GM12878 (cell line): ENCODE measurements around the gene GAB1. TPM values are rescaled to one million over a fixed set of nuclear protein-coding genes. Genes with fewer than 3 reads are reported as not detected.

Experiments
- ATAC-seq: fragments of 200-7000 bp; cut with Tn5 transposase; 3 replicates; pipeline ENCODE4 v1.9.1; 2020; ENCODE audit warnings: mild to moderate bottlenecking, moderate library complexity
- BruUV-seq: library from RNA; stranded (reverse); fragments of 400-500 nt; replicated peaks from 2 replicates; lab custom pipeline; 2021; lab: Mats Ljungman, UMichigan
- CTCF ChIA-PET: fragments of 300-600 bp; sonication (Branson Sonifier 250); formaldehyde crosslinking; extraction: SDS; loops from one replicate; lab custom pipeline; 2021; ENCODE audit warnings: inconsistent platforms; lab: Yijun Ruan, JAX
- POLR2A ChIA-PET: fragments of 350-600 bp; formaldehyde crosslinking; extraction: SDS; loops from one replicate; lab custom pipeline; 2021; ENCODE audit warnings: inconsistent platforms; lab: Charles Lee
- RAD21 ChIA-PET: fragments of 300-600 bp; sonication (Branson Sonifier 250); formaldehyde crosslinking; loops from one replicate; lab custom pipeline; 2023; ENCODE audit warnings: antibody characterized with exemption; ENCODE audit not compliant: unreplicated experiment; lab: Charles Lee
- SMC1A ChIA-PET: fragments of 300-600 bp; sonication (Branson Sonifier 250); formaldehyde crosslinking; loops from one replicate; lab custom pipeline; 2023; ENCODE audit not compliant: unreplicated experiment, uncharacterized antibody; lab: Charles Lee
- DNase-seq: peaks from one replicate; pipeline ENCODE4 v3.0.0-alpha.2; 2011; ENCODE audit warnings: low read depth, low spot score
- FAIRE-seq: peaks from 3 replicates; lab custom pipeline; 2011; peaks lifted over from hg19 to GRCh38; lab: Jason Lieb, UNC
- H2AFZ ChIP-seq: 2 replicates; pipeline ENCODE4 v1.6.0; 2011; ENCODE audit warnings: low read depth, low read length, control low read depth; ENCODE audit not compliant: control insufficient read depth
- H3K27ac ChIP-seq: 2 replicates; pipeline ENCODE4 v1.5.1; 2011; ENCODE audit warnings: control low read depth; ENCODE audit not compliant: control insufficient read depth, insufficient read depth
- H3K27me3 ChIP-seq, 2 experiments: replicated peaks in 1 of 2; 2 replicates each; pipeline versions ENCODE4 v1.6.0 to v1.6.1; 2011; ENCODE audit warnings: low read length in 1 of 2; ENCODE audit not compliant: control insufficient read depth in 2 of 2, insufficient read depth in 2 of 2
- H3K36me3 ChIP-seq, 2 experiments: 2 replicates each; pipeline ENCODE4 v1.5.1; 2011; ENCODE audit warnings: low read length in 1 of 2; ENCODE audit not compliant: control insufficient read depth in 2 of 2, insufficient read depth in 2 of 2
- H3K4me1 ChIP-seq: 2 replicates; pipeline ENCODE4 v1.6.1; 2011; ENCODE audit warnings: mild to moderate bottlenecking, low read length, moderate library complexity, mixed read lengths; ENCODE audit not compliant: control insufficient read depth, insufficient read depth
- H3K4me2 ChIP-seq: 2 replicates; pipeline ENCODE4 v1.6.0; 2011; ENCODE audit warnings: control low read depth; ENCODE audit not compliant: control insufficient read depth, insufficient read depth
- H3K4me3 ChIP-seq: fragments of 200-600 bp; sonication (generic); 2 replicates; pipeline ENCODE4 v1.5.1; 2016
- H3K79me2 ChIP-seq: 2 replicates; pipeline ENCODE4 v1.6.0; 2011; ENCODE audit warnings: low read length; ENCODE audit not compliant: control insufficient read depth, insufficient read depth
- H3K9ac ChIP-seq: 2 replicates; pipeline ENCODE4 v1.8.0; 2011; ENCODE audit warnings: low read length, control low read depth, mixed read lengths; ENCODE audit not compliant: control insufficient read depth, insufficient read depth
- H3K9me3 ChIP-seq: replicated peaks from 3 replicates; pipeline ENCODE4 v1.5.1; 2011; ENCODE audit warnings: mild to moderate bottlenecking, low read length; ENCODE audit not compliant: control insufficient read depth, insufficient read depth
- H4K20me1 ChIP-seq: 2 replicates; pipeline ENCODE4 v1.6.0; 2011; ENCODE audit not compliant: control insufficient read depth, insufficient read depth
- ATF2 ChIP-seq: IDR thresholded peaks from 2 replicates; pipeline ENCODE4 v1.6.1; 2012; ENCODE audit warnings: low read length, inconsistent platforms
- BACH1 ChIP-seq: fragments of 450-650 bp; IDR thresholded peaks from 2 replicates; pipeline ENCODE4 v1.6.1; 2017; ENCODE audit warnings: mild to moderate bottlenecking, borderline replicate concordance
- CBX5 ChIP-seq: sonication (generic); IDR thresholded peaks from 2 replicates; pipeline ENCODE4 v1.6.1; 2016; ENCODE audit warnings: low read depth, moderate library complexity, mild to moderate bottlenecking, inconsistent platforms
- CHD1 ChIP-seq: IDR thresholded peaks from 2 replicates; pipeline ENCODE4 v1.6.1; 2012; ENCODE audit warnings: low read depth, low read length, improper control_type of control experiment
- FOXK2 ChIP-seq: fragments of 450-650 bp; IDR thresholded peaks from 2 replicates; pipeline ENCODE4 v1.6.1; 2017; ENCODE audit warnings: mild to moderate bottlenecking, moderate library complexity
- HDAC6 ChIP-seq: fragments of 200-600 bp; sonication (generic); IDR thresholded peaks from one replicate; pipeline ENCODE4 v1.8.0; 2017; ENCODE audit warnings: antibody characterized with exemption; ENCODE audit not compliant: unreplicated experiment
- NBN ChIP-seq: fragments of 450-650 bp; IDR thresholded peaks from 2 replicates; pipeline ENCODE4 v1.6.1; 2016
- NFYA ChIP-seq: IDR thresholded peaks from 2 replicates; pipeline ENCODE4 v1.6.1; 2011; ENCODE audit warnings: low read depth, mild to moderate bottlenecking, low read length, improper control_type of control experiment, borderline replicate concordance
- NR2C2 ChIP-seq: IDR thresholded peaks from 2 replicates; pipeline ENCODE4 v1.6.1; 2011; ENCODE audit warnings: borderline replicate concordance, low read depth; ENCODE audit not compliant: control insufficient read depth, insufficient read length
- RCOR1 ChIP-seq: conservative IDR thresholded peaks from 2 replicates; pipeline ENCODE4 v1.6.1; 2012; ENCODE audit warnings: low read depth, low read length, improper control_type of control experiment
- SKIL ChIP-seq: fragments of 450-650 bp; IDR thresholded peaks from 2 replicates; pipeline ENCODE4 v1.6.1; 2017; ENCODE audit warnings: mild to moderate bottlenecking, low read depth, inconsistent platforms; ENCODE audit not compliant: poor library complexity, severe bottlenecking
- ZNF207 ChIP-seq: fragments of 450-650 bp; IDR thresholded peaks from 2 replicates; pipeline ENCODE4 v1.6.1; 2014; ENCODE audit warnings: antibody characterized with exemption, mild to moderate bottlenecking, borderline replicate concordance
- ZNF217 ChIP-seq: fragments of 450-650 bp; IDR thresholded peaks from 2 replicates; pipeline ENCODE4 v1.6.1; 2017; ENCODE audit warnings: antibody characterized with exemption, mild to moderate bottlenecking
- ZNF24 ChIP-seq: fragments of 450-650 bp; IDR thresholded peaks from 2 replicates; pipeline ENCODE4 v1.6.1; 2017; ENCODE audit warnings: antibody characterized with exemption, mild to moderate bottlenecking
- WGBS: methylation state at CpG from one replicate; pipeline ENCODE4 v1.1.6; 2016; ENCODE audit warnings: low lambda C conversion rate; ENCODE audit not compliant: insufficient replicate concordance, insufficient coverage; ENCODE audit errors: missing lambda C conversion rate; 5-methylcytosine and 5-hydroxymethylcytosine counted together
- in situ Hi-C: fragments of 300-500 bp; cut with MboI; formaldehyde crosslinking; loops from 9 replicates; pipeline ENCODE4 v1.14.3; 2018; ENCODE audit warnings: mixed read lengths
- intact Hi-C: fragments of 100-400 bp; cut with micrococcal nuclease; formaldehyde crosslinking; loops from one replicate; pipeline ENCODE4 v1.14.2; 2022; ENCODE audit not compliant: unreplicated experiment
- polyA plus RNA-seq, 11 experiments: library from polyadenylated mRNA; depleted of rRNA in 4 of 11; unstranded in 6 of 11; stranded (reverse) in 5 of 11; fragments of >200 nt; fragmentation: Nextera tagmentation in 4 of 11; fragmentation: Illumina TruSeq in 1 of 11; extraction: Ambion mirVana in 4 of 11; extraction: Trizol in 1 of 11; gene quantifications; 1 replicate in 1 of 11; 2 replicates in 10 of 11; pipeline versions ENCODE4 v1.2.1 to v1.2.3, GENCODE V29; 2011 to 2016; ENCODE audit warnings: inconsistent platforms in 2 of 11, missing spikeins in 2 of 11, low read depth in 1 of 11
- total RNA-seq, 4 experiments: library from RNA; depleted of rRNA in 3 of 4; stranded (reverse); fragments of >200 nt in 3 of 4; fragmentation: Illumina TruSeq in 1 of 4; extraction: Trizol in 1 of 4; gene quantifications; 2 replicates each; pipeline versions ENCODE4 v1.2.1 to v1.2.3, GENCODE V29; 2013 to 2021

GAB1 gene
- total and polyA plus RNA-seq, 10 of the 15 experiments (the other 5 are each of a cell fraction or from before 2014, with no cell fraction given), result 0.37 to 5.3 (median 3.2) TPM

GRCh38 chr4:143300860-143301259 is 35.8 kb upstream of the GAB1 start:
- FAIRE-seq (no peak), DNase-seq (no peak), ATAC-seq (no peak)
- H3K27me3 ChIP-seq, result no peaks in the 10 kb centered on the region
- H3K9ac ChIP-seq, result no peak overlapping the region
- ChIA-PET SMC1A (no interaction called here), RAD21 (no interaction called here), POLR2A (no interaction called here), CTCF (interaction anchor here (0.6 kb wide), 1 partner anchor 19 kb away, joined by 3 read pairs; no protein-coding TSS in a partner anchor)
- no peaks in the 10 kb centered on the region for H3K9me3 ChIP-seq
- in situ Hi-C loops (no loop called here), intact Hi-C loops (no loop called here)
- no peaks in the 10 kb centered on the region for H4K20me1 ChIP-seq
- H3K4me2 ChIP-seq, result no peak overlapping the region
- H3K36me3 ChIP-seq, result no peaks in the 10 kb centered on the region
- H3K79me2 ChIP-seq, result no peaks in the 10 kb centered on the region
- H3K27ac ChIP-seq, result no peak overlapping the region
- H3K4me1 ChIP-seq, result no peaks in the 10 kb centered on the region
- 42% methylated on average over 2 of the region's 2 CpGs for WGBS
- TF ChIP-seq ATF2 (no peak), NR2C2 (no peak), FOXK2 (no peak), SKIL (no peak), NBN (no peak), NFYA (no peak), ZNF24 (no peak), ZNF217 (no peak), BACH1 (no peak), RCOR1 (no peak), HDAC6 (no peak), ZNF207 (no peak), CBX5 (no peak), CHD1 (no peak)
- H2AFZ ChIP-seq, result no peak overlapping the region
- no TSS peak for BruUV-seq
- no peak overlapping the region for H3K4me3 ChIP-seq
